A549 (cell line): ENCODE results near the gene ANAPC7. TPM values are rescaled to one million over a fixed set of nuclear protein-coding genes. Genes with fewer than 3 reads are reported as not detected.
"Not testable (repeated sequence)": the region's sequence is repeated elsewhere in the genome, so short reads cannot be mapped to it uniquely, and the experiment has no call there.

Experiments
- ATAC-seq, 2 experiments: fragments of 200-7000 bp in 1 of 2; fragments of >200 bp in 1 of 2; cut with Nextera tagmentation in 1 of 2; cut with Tn5 transposase in 1 of 2; 3 replicates each; pipeline versions ENCODE4 v1.8.0 to v1.9.1; 2018 to 2020; ENCODE audit warnings: mild to moderate bottlenecking in 1 of 2, moderate library complexity in 1 of 2
- CTCF ChIA-PET: fragments of 300-600 bp; sonication (Branson Sonifier 250); formaldehyde crosslinking; extraction: SDS; loops from one replicate; lab custom pipeline; 2021; ENCODE audit warnings: antibody characterized with exemption, inconsistent platforms; lab: Yijun Ruan, JAX
- POLR2A ChIA-PET: fragments of 350-600 bp; formaldehyde crosslinking; extraction: SDS; loops from one replicate; lab custom pipeline; 2021; ENCODE audit warnings: antibody characterized with exemption, inconsistent platforms; lab: Yijun Ruan, JAX
- DNase-seq, 2 experiments: peaks; one replicate each; pipeline versions ENCODE4 v3.0.0 to v3.0.0-alpha.2; 2011 to 2016; ENCODE audit warnings: low read depth in 1 of 2, low spot score in 1 of 2
- FAIRE-seq: peaks from 2 replicates; lab custom pipeline; 2011; peaks lifted over from hg19 to GRCh38; lab: Jason Lieb, UNC
- H3K27ac ChIP-seq, 2 experiments: fragments of >200 bp; sonication (Bioruptor Twin); formaldehyde crosslinking; 3 replicates each; pipeline ENCODE4 v1.5.1; 2016 to 2017
- H3K4me1 ChIP-seq: fragments of >200 bp; sonication (Bioruptor Twin); formaldehyde crosslinking; 3 replicates; pipeline ENCODE4 v1.6.1; 2016
- H3K4me2 ChIP-seq: fragments of >200 bp; sonication (Bioruptor Twin); formaldehyde crosslinking; 3 replicates; pipeline ENCODE4 v1.6.1; 2016
- H3K4me3 ChIP-seq: fragments of >200 bp; sonication (Bioruptor Twin); formaldehyde crosslinking; 3 replicates; pipeline ENCODE4 v1.5.1; 2016
- H3K9me3 ChIP-seq: fragments of >200 bp; sonication (Bioruptor Twin); formaldehyde crosslinking; 3 replicates; pipeline ENCODE4 v1.6.1; 2016
- CBX8 ChIP-seq: fragments of 200-600 bp; sonication (generic); IDR thresholded peaks from 2 replicates; pipeline ENCODE4 v1.6.1; 2016
- EP300 ChIP-seq, 2 experiments: fragments of >200 bp; sonication (Bioruptor Twin); formaldehyde crosslinking; IDR thresholded peaks; 2 replicates in 1 of 2; 3 replicates in 1 of 2; pipeline ENCODE4 v1.6.1; 2016 to 2017
- HDAC2 ChIP-seq: fragments of 200-600 bp; sonication (generic); IDR thresholded peaks from 2 replicates; pipeline ENCODE4 v1.6.1; 2016
- HOXB13 ChIP-seq: fragments of 250-450 bp; sonication (Bioruptor Pico); IDR thresholded peaks from 2 replicates; pipeline ENCODE4 v1.5.0; 2020; ENCODE audit warnings: low read depth, mild to moderate bottlenecking, moderate library complexity
- NFE2L2 ChIP-seq: fragments of 150-350 bp; conservative IDR thresholded peaks from 2 replicates; pipeline ENCODE4 v1.6.1; 2014; ENCODE audit warnings: low read length
- PHF8 ChIP-seq: fragments of 200-600 bp; sonication (generic); IDR thresholded peaks from 2 replicates; pipeline ENCODE4 v1.6.1; 2016; ENCODE audit warnings: low read depth, mild to moderate bottlenecking, antibody characterized with exemption, moderate library complexity, borderline replicate concordance
- POLR2A ChIP-seq: IDR thresholded peaks from 2 replicates; pipeline ENCODE4 v1.6.1; 2012; ENCODE audit warnings: mild to moderate bottlenecking, low read length
- RFX5 ChIP-seq: fragments of 450-650 bp; IDR thresholded peaks from 2 replicates; pipeline ENCODE4 v1.7.1; 2014; ENCODE audit warnings: antibody characterized with exemption, mild to moderate bottlenecking, moderate library complexity
- SMC3 ChIP-seq: fragments of >200 bp; sonication (Bioruptor Twin); formaldehyde crosslinking; IDR thresholded peaks from 3 replicates; pipeline ENCODE4 v1.6.1; 2018; ENCODE audit warnings: inconsistent platforms
- ZFP36 ChIP-seq: fragments of 450-650 bp; IDR thresholded peaks from 2 replicates; pipeline ENCODE4 v1.6.1; 2014; ENCODE audit warnings: borderline replicate concordance; ENCODE audit not compliant: partially characterized antibody
- WGBS: methylation state at CpG from one replicate; pipeline ENCODE4 v1.1.6; 2017; ENCODE audit errors: missing lambda C conversion rate; 5-methylcytosine and 5-hydroxymethylcytosine counted together
- polyA plus RNA-seq, 4 experiments: library from polyadenylated mRNA; depleted of rRNA in 3 of 4; stranded (reverse); fragments of >200 nt; fragmentation: RNase III in 1 of 4; extraction: RNeasy Plus Mini Kit Qiagen cat#74134 plus additional on column Dnase treatment in 1 of 4; gene quantifications; 2 replicates in 3 of 4; 3 replicates in 1 of 4; pipeline ENCODE4 v1.2.3, GENCODE V29; 2011 to 2017
- TF ChIP-seq, protein P1 (sequence below): fragments of 250-450 bp; sonication (Bioruptor Pico); IDR thresholded peaks from 2 replicates; pipeline ENCODE4 v1.5.0; 2021; ENCODE audit warnings: mild to moderate bottlenecking, moderate library complexity, borderline replicate concordance
- TF ChIP-seq, protein P2 (sequence below): IDR thresholded peaks from 2 replicates; pipeline ENCODE4 v1.6.1; 2012; ENCODE audit warnings: low read depth, borderline replicate concordance
- TF ChIP-seq, protein P3 (sequence below): fragments of >200 bp; sonication (Bioruptor Twin); formaldehyde crosslinking; IDR thresholded peaks from 3 replicates; pipeline ENCODE4 v1.6.1; 2016
- TF ChIP-seq, protein P4 (sequence below): fragments of >200 bp; sonication (Bioruptor Twin); formaldehyde crosslinking; IDR thresholded peaks from 3 replicates; pipeline ENCODE4 v1.5.1; 2016

ANAPC7 gene
- polyA plus RNA-seq, 2 of the 4 experiments (the other 2 are of a cell fraction) = 66.1 to 122 TPM

DNA sequence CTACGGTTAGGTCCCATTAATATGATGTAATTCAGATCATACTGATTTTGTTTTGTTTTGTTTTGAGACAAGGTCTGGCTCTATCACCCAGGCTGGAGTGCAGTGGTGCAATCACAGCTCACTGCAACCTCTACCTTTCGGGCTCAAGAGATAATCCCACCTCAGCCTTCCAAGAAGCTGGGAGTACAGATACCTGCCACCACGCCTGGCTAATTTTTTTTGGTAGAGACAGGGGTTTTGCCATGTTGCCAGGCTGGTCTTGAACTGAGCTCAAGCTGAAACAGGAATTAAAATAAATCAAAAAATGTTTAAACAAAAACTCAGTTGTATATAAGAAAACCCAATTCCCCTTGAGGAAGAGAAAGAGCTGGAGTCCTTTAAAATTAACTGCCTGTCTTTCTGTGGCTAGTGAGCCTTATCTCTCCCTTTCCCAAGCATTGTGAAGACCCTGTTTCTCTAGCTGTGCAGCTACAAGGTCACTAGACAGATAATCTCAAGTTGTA lies 17.7 kb upstream of the ANAPC7 start:
- TF ChIP-seq RFX5 = no peak
- TF ChIP-seq ZFP36 = no peak
- ATAC-seq (no peak), DNase-seq (no peak), FAIRE-seq (no peak)
- 88% methylated on average over 3 of the region's 3 CpGs for WGBS
- Histone ChIP-seq H3K4me3 (no peak overlapping the region), H3K27ac (no peak overlapping the region), H3K9me3 (no peaks in the 10 kb centered on the region), H3K4me2 (no peak overlapping the region), H3K4me1 (peaks cover 4% of the 10 kb centered on the region; the same call in 2 of the 3 replicates)
- ChIA-PET CTCF (interaction anchor here (0.5 to 3.5 kb wide), 4 partner anchors 10 to 377 kb away, joined by 3 to 30 read pairs (median 5); no protein-coding TSS in a partner anchor), POLR2A (no interaction called here)

DNA sequence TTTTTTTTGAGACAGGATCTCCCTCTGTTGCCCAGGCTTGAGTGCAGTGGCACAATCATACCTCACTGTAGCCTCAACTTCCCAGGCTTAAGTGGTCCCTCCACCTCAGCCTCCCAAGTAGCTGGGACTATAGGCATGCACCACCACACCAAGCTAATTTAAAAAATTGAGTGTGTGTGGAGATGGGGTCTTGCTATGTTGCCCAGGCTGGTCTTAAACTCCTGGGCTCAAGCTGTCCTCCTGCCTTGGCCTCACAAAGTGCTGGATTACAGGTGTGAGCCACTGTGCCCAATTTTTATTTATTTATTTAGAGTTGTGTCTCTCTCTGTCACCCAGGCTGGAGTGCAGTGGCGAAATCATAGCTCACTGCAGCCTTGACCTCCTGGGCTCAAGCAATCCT lies 17.1 kb upstream of the ANAPC7 start:
- H3K4me1 ChIP-seq, FAIRE-seq, POLR2A ChIA-PET, ATAC-seq, H3K9me3 ChIP-seq, H3K4me2 ChIP-seq, DNase-seq, H3K4me3 ChIP-seq, H3K27ac ChIP-seq: not testable (repeated sequence)
- CTCF ChIA-PET = interaction anchor here (0.5 to 3.5 kb wide), 4 partner anchors 11 to 377 kb away, joined by 3 to 30 read pairs (median 4); no protein-coding TSS in a partner anchor
- WGBS = 100% methylated on average over 1 of the region's 1 CpG

DNA sequence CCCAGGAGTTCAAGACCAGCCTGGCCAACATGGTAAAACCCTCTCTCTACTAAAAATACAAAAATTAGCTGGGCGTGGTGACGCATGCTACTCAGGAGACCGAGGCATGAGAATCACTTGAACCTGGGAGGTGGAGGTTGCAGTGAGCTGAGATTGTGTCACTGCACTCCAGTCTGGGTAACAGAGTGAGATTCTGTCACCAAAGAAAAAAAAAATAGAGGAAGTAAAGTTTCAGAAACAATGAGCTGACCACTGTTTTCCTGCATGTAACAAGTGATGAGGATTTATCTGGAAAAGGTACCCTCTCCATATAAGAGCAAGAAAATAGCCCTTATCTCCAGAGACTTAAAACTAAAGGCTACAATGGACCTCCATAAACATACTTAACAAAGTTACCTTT lies 13.6 kb upstream of the ANAPC7 start:
- H3K27ac ChIP-seq, POLR2A ChIA-PET, H3K9me3 ChIP-seq, H3K4me1 ChIP-seq, FAIRE-seq, ATAC-seq, DNase-seq, H3K4me3 ChIP-seq, H3K4me2 ChIP-seq: not testable (repeated sequence)
- CTCF ChIA-PET = interaction anchor here (0.6 to 1.2 kb wide), 3 partner anchors 14 to 361 kb away, joined by 3 to 6 read pairs (median 3); no protein-coding TSS in a partner anchor
- 85% methylated on average over 3 of the region's 3 CpGs for WGBS

DNA sequence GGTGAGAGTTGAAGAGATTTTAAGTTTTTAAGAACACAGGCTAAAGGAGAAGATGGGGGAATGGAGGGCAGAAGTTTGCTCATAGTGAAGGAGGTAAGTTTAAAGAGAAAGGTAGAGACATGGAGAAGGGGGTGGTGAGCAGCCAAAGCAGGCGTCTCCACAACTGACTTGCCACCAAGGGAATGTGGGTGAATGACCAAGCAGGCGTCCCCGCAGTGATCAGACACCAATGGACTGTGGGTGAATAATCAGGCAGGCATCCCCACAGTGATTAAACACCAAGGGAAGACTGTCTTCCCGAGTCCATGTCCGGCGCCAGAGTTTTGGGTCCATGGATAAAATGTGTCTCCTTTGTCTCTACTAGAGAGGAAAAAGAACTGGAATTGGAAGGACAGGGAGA lies 6.6 kb upstream of the ANAPC7 start:
- CTCF ChIA-PET = interaction anchor here (0.8 to 2.9 kb wide), 2 partner anchors 21 to 58 kb away, joined by 3 to 11 read pairs; no protein-coding TSS in a partner anchor
- H3K27ac ChIP-seq, POLR2A ChIA-PET, ATAC-seq, H3K9me3 ChIP-seq, H3K4me3 ChIP-seq, DNase-seq, FAIRE-seq, H3K4me1 ChIP-seq, H3K4me2 ChIP-seq: not testable (repeated sequence)
- WGBS = 28% methylated on average over 6 of the region's 6 CpGs

DNA sequence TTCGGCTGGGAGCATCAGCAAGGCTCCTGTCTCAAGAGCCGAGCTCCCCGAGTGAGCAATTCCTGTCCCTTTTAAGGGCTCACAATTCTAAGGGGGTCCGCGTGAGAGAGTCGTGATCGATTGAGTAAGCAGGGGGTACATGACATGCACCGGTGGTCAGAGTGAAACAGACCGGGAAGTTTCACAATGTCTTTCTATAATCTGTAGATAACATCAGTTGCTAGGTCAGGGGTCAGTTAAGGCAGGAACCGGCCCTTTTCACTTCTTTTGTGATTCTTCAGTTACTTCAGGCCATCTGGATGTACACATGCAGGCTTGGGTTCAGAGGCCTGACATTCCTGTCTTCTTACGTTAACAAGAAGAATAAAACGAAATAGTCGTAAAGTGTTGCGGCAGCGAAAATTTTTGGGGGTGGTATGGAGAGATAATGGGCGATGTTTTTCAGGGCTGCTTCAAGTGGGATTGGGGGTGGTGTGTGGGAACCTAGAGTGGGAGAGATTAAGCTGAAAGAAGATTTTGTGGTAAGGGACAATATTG lies 1.7 kb upstream of the ANAPC7 start:
- 0 out of 6 replicates have a peak overlapping the region, but pooled peaks of 1 of the 2 experiments have one; percentile 98 for H3K27ac ChIP-seq
- FAIRE-seq, H3K9me3 ChIP-seq, H3K4me1 ChIP-seq, H3K4me2 ChIP-seq, POLR2A ChIA-PET, H3K4me3 ChIP-seq, ATAC-seq, DNase-seq: not testable (repeated sequence)
- CTCF ChIA-PET = interaction anchor here (0.6 to 1.2 kb wide), 4 partner anchors 20 to 45 kb away, joined by 3 to 6 read pairs (median 4); no protein-coding TSS in a partner anchor
- WGBS = 91% methylated on average over 16 of the region's 16 CpGs

DNA sequence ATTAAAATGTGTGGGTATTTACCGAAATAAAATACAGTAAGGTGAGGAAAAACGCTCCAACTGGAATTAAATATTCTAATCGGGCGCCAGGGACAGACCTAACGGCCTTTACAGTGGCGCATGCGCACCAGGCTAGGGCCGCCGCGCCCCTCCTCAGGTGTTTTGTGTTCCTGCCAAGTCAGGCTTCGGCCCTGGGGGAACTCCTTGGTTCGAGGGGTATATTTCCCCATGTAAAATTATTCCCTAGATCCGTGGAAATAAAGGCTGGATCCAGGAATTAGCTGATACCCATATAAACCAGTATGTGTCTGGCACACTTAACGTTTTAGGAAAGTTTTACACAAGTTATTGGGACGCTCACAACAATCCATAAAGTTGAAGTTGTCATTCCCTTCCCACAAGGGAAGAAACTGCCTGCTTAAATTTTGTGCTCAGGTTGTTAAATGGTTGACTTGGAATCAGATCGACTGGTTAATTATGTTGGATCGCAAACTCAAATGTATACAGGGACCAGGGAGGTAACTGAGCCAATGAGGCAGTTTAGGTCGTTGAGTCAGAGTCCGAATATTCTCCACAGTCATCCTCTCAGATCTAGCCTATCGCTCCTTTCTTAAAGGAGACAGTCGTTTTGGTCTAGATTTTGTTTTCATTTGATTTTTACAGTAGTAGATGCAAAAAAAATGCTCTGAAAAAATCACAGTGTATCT lies 621 bp upstream of the ANAPC7 start:
- 14% methylated on average over 21 of the region's 21 CpGs for WGBS
- no peaks in the 10 kb centered on the region for H3K9me3 ChIP-seq
- ChIA-PET CTCF (interaction anchor here (0.6 to 1.2 kb wide), 3 partner anchors 21 to 27 kb away, joined by 3 to 6 read pairs (median 4); no protein-coding TSS in a partner anchor), POLR2A (interaction anchor here (1.0 kb wide), 1 partner anchor 27 kb away, joined by 3 read pairs; no protein-coding TSS in a partner anchor)
- peak overlapping the region; percentile 80 for H3K4me2 ChIP-seq
- peak overlapping the region; percentile 69 for H3K4me3 ChIP-seq
- peak; percentile 86 to 90 for DNase-seq
- FAIRE-seq = no peak
- H3K4me1 ChIP-seq = peaks cover 9% of the 10 kb centered on the region; the same call in 2 of the 3 replicates
- peak overlapping the region; percentile 96 to 98 for H3K27ac ChIP-seq
- ATAC-seq = peak; percentile 72 to 77
- no peak for TF ChIP-seq HOXB13
- TF ChIP-seq NFE2L2 = no peak
- TF ChIP-seq PHF8 = peak; percentile 54
- no peak for TF ChIP-seq EP300 (IDR thresholded peaks at IDR 0.05)
- TF ChIP-seq, protein P1, sequence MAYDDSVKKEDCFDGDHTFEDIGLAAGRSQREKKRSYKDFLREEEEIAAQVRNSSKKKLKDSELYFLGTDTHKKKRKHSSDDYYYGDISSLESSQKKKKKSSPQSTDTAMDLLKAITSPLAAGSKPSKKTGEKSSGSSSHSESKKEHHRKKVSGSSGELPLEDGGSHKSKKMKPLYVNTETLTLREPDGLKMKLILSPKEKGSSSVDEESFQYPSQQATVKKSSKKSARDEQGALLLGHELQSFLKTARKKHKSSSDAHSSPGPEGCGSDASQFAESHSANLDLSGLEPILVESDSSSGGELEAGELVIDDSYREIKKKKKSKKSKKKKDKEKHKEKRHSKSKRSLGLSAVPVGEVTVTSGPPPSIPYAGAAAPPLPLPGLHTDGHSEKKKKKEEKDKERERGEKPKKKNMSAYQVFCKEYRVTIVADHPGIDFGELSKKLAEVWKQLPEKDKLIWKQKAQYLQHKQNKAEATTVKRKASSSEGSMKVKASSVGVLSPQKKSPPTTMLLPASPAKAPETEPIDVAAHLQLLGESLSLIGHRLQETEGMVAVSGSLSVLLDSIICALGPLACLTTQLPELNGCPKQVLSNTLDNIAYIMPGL (CRISPR knock-in tag) = no peak
- TF ChIP-seq HDAC2 = no peak
- TF ChIP-seq POLR2A = no peak
- TF ChIP-seq CBX8 = no peak
- no peak for TF ChIP-seq SMC3
- TF ChIP-seq, protein P2, sequence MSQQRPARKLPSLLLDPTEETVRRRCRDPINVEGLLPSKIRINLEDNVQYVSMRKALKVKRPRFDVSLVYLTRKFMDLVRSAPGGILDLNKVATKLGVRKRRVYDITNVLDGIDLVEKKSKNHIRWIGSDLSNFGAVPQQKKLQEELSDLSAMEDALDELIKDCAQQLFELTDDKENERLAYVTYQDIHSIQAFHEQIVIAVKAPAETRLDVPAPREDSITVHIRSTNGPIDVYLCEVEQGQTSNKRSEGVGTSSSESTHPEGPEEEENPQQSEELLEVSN = no peak
- TF ChIP-seq, protein P3, sequence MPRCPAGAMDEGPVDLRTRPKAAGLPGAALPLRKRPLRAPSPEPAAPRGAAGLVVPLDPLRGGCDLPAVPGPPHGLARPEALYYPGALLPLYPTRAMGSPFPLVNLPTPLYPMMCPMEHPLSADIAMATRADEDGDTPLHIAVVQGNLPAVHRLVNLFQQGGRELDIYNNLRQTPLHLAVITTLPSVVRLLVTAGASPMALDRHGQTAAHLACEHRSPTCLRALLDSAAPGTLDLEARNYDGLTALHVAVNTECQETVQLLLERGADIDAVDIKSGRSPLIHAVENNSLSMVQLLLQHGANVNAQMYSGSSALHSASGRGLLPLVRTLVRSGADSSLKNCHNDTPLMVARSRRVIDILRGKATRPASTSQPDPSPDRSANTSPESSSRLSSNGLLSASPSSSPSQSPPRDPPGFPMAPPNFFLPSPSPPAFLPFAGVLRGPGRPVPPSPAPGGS = 0 out of 3 replicates have a peak, but pooled peaks have one; percentile 16
- TF ChIP-seq, protein P4, sequence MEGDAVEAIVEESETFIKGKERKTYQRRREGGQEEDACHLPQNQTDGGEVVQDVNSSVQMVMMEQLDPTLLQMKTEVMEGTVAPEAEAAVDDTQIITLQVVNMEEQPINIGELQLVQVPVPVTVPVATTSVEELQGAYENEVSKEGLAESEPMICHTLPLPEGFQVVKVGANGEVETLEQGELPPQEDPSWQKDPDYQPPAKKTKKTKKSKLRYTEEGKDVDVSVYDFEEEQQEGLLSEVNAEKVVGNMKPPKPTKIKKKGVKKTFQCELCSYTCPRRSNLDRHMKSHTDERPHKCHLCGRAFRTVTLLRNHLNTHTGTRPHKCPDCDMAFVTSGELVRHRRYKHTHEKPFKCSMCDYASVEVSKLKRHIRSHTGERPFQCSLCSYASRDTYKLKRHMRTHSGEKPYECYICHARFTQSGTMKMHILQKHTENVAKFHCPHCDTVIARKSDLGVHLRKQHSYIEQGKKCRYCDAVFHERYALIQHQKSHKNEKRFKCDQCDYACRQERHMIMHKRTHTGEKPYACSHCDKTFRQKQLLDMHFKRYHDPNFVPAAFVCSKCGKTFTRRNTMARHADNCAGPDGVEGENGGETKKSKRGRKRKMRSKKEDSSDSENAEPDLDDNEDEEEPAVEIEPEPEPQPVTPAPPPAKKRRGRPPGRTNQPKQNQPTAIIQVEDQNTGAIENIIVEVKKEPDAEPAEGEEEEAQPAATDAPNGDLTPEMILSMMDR = no peak
